Central memory CD8-positive, alpha-beta T cell (primary cell): ENCODE measurements around the gene FOXE1.
A peak's percentile ranks its signal among the peaks of the same experiment; 100 is the strongest.

Experiments
- ATAC-seq: fragments of 150-1000 bp; cut with Tn5 transposase; replicated peaks from 2 replicates; pipeline ENCODE4 v1.10.0; 2022; ENCODE audit warnings: mild to moderate bottlenecking, moderate FRiP score, moderate number of reproducible peaks; ENCODE audit not compliant: poor library complexity, severe bottlenecking; ENCODE audit errors: extremely low read depth
- DNase-seq, 2 donors: peaks; one replicate each; pipeline ENCODE4 v3.0.0; 2021; ENCODE audit warnings: low spot score in 2 of 2
- H3K27ac Mint-ChIP-seq: one replicate; pipeline ENCODE4 v1.8.0; 2022; ENCODE audit warnings: low read depth, mild to moderate bottlenecking, moderate library complexity, mixed read lengths
- H3K27me3 Mint-ChIP-seq: one replicate; pipeline ENCODE4 v1.8.0; 2022; ENCODE audit warnings: mixed read lengths
- H3K36me3 Mint-ChIP-seq: one replicate; pipeline ENCODE4 v1.8.0; 2022; ENCODE audit warnings: mild to moderate bottlenecking, moderate library complexity, mixed read lengths; ENCODE audit not compliant: insufficient read depth
- H3K4me1 Mint-ChIP-seq: one replicate; pipeline ENCODE4 v1.8.0; 2022; ENCODE audit warnings: mixed read lengths
- H3K4me3 Mint-ChIP-seq: one replicate; pipeline ENCODE4 v1.8.0; 2022; ENCODE audit warnings: mild to moderate bottlenecking, moderate library complexity, mixed read lengths
- H3K9me3 Mint-ChIP-seq: one replicate; pipeline ENCODE4 v1.8.0; 2022; ENCODE audit warnings: mixed read lengths

Gene FOXE1

GRCh38 chr9:97853056-97853843 is at the start of gene FOXE1:
Gene FOXE1 (plus strand): TSS chr9:97853226. CDS start chr9:97853915, 689 bp downstream.
- Mint-ChIP-seq H3K4me3 (peak within 1 kb of the TSS; percentile 86), H3K4me1 (peaks cover 14% of the 10 kb centered on the region), H3K36me3 (peaks cover 5% of the 10 kb centered on the region), H3K27ac (no peak within 1 kb of the TSS), H3K27me3 (peaks cover 93% of the 10 kb centered on the region), H3K9me3 (no peaks in the 10 kb centered on the region)
- ATAC-seq (no peak), DNase-seq (no peak)

- DNase-seq (no peak), ATAC-seq (no peak)
- Mint-ChIP-seq H3K36me3 (peaks cover 6% of the 10 kb centered on the region), H3K4me1 (peaks cover 12% of the 10 kb centered on the region), H3K4me3 (peak overlapping the region; percentile 85), H3K27me3 (peaks cover 27% of the 10 kb centered on the region), H3K9me3 (no peaks in the 10 kb centered on the region), H3K27ac (no peak overlapping the region)
These were observed 49.0 kb upstream of the FOXE1 start for GRCh38 chr9:97804059-97804365.

GRCh38 chr9:97806721-97807120 is 46.3 kb upstream of the FOXE1 start:
- no peaks in the 10 kb centered on the region for H3K9me3 Mint-ChIP-seq
- no peak overlapping the region for H3K27ac Mint-ChIP-seq
- ATAC-seq (no peak), DNase-seq (no peak)
- H3K4me1 Mint-ChIP-seq = peaks cover 12% of the 10 kb centered on the region
- H3K27me3 Mint-ChIP-seq = peaks cover 27% of the 10 kb centered on the region
- H3K4me3 Mint-ChIP-seq = no peak overlapping the region
- H3K36me3 Mint-ChIP-seq = peaks cover 6% of the 10 kb centered on the region

- Mint-ChIP-seq H3K27me3 (peaks cover 27% of the 10 kb centered on the region), H3K9me3 (no peaks in the 10 kb centered on the region), H3K4me1 (peaks cover 8% of the 10 kb centered on the region), H3K27ac (no peak overlapping the region), H3K4me3 (no peak overlapping the region), H3K36me3 (peaks cover 6% of the 10 kb centered on the region)
- no peak for DNase-seq
- no peak for ATAC-seq
These were observed 45.3 kb upstream of the FOXE1 start for GRCh38 chr9:97807681-97808080.

- no peaks in the 10 kb centered on the region for H3K9me3 Mint-ChIP-seq
- H3K4me1 Mint-ChIP-seq = peaks cover under 1% of the 10 kb centered on the region
- peaks cover 27% of the 10 kb centered on the region for H3K27me3 Mint-ChIP-seq
These were observed 44.6 kb upstream of the FOXE1 start for GRCh38 chr9:97808415-97808814.

GRCh38 chr9:97808972-97809371 is 44.1 kb upstream of the FOXE1 start:
- no peaks in the 10 kb centered on the region for H3K9me3 Mint-ChIP-seq
- no peak for ATAC-seq
- H3K4me3 Mint-ChIP-seq = no peak overlapping the region
- H3K27ac Mint-ChIP-seq = no peak overlapping the region
- H3K4me1 Mint-ChIP-seq = no peaks in the 10 kb centered on the region
- H3K27me3 Mint-ChIP-seq = peaks cover 27% of the 10 kb centered on the region
- no peak for DNase-seq
- peaks cover 2% of the 10 kb centered on the region for H3K36me3 Mint-ChIP-seq

More at GRCh38 chr9:97808415-97808814, 44.6 kb upstream of the FOXE1 start:
- Mint-ChIP-seq H3K4me3 (no peak overlapping the region), H3K36me3 (peaks cover 2% of the 10 kb centered on the region), H3K27ac (no peak overlapping the region)
- ATAC-seq (no peak), DNase-seq (no peak)

GRCh38 chr9:97809666-97810344 is 43.2 kb upstream of the FOXE1 start:
- H3K4me3 Mint-ChIP-seq = no peak overlapping the region
- ATAC-seq = no peak
- H3K4me1 Mint-ChIP-seq = no peaks in the 10 kb centered on the region
- H3K27me3 Mint-ChIP-seq = peaks cover 27% of the 10 kb centered on the region
- H3K36me3 Mint-ChIP-seq = no peaks in the 10 kb centered on the region
- no peak overlapping the region for H3K27ac Mint-ChIP-seq
- no peaks in the 10 kb centered on the region for H3K9me3 Mint-ChIP-seq
- DNase-seq = no peak

- DNase-seq = no peak
- Mint-ChIP-seq H3K9me3 (no peaks in the 10 kb centered on the region), H3K27me3 (peaks cover 11% of the 10 kb centered on the region), H3K4me3 (no peak overlapping the region), H3K36me3 (no peaks in the 10 kb centered on the region), H3K4me1 (no peaks in the 10 kb centered on the region), H3K27ac (no peak overlapping the region)
- ATAC-seq = no peak
These were observed 41.3 kb upstream of the FOXE1 start for GRCh38 chr9:97811533-97812246.

GRCh38 chr9:97812247-97812543 is 40.8 kb upstream of the FOXE1 start:
- Mint-ChIP-seq H3K27ac (no peak overlapping the region), H3K4me1 (no peaks in the 10 kb centered on the region), H3K27me3 (peaks cover 13% of the 10 kb centered on the region), H3K36me3 (no peaks in the 10 kb centered on the region), H3K4me3 (no peak overlapping the region), H3K9me3 (no peaks in the 10 kb centered on the region)
- no peak for DNase-seq
- no peak for ATAC-seq

- Mint-ChIP-seq H3K9me3 (no peaks in the 10 kb centered on the region), H3K27ac (no peak overlapping the region), H3K4me3 (no peak overlapping the region), H3K4me1 (no peaks in the 10 kb centered on the region), H3K27me3 (peaks cover 20% of the 10 kb centered on the region), H3K36me3 (no peaks in the 10 kb centered on the region)
- DNase-seq = no peak
- no peak for ATAC-seq
These were observed 40.0 kb upstream of the FOXE1 start for GRCh38 chr9:97813072-97813471.

- no peak for ATAC-seq
- Mint-ChIP-seq H3K4me3 (no peak overlapping the region), H3K27me3 (peaks cover 67% of the 10 kb centered on the region)
These were observed 33.3 kb upstream of the FOXE1 start for GRCh38 chr9:97819735-97820134.

GRCh38 chr9:97820373-97820772 is 32.7 kb upstream of the FOXE1 start:
- H3K27me3 Mint-ChIP-seq = peaks cover 73% of the 10 kb centered on the region
- ATAC-seq = no peak
- no peaks in the 10 kb centered on the region for H3K4me1 Mint-ChIP-seq
- H3K9me3 Mint-ChIP-seq = peaks cover 4% of the 10 kb centered on the region
- no peak overlapping the region for H3K4me3 Mint-ChIP-seq
- no peak for DNase-seq
- H3K36me3 Mint-ChIP-seq = no peaks in the 10 kb centered on the region
- H3K27ac Mint-ChIP-seq = no peak overlapping the region

More at GRCh38 chr9:97819735-97820134, 33.3 kb upstream of the FOXE1 start:
- Mint-ChIP-seq H3K36me3 (no peaks in the 10 kb centered on the region), H3K27ac (no peak overlapping the region), H3K9me3 (peaks cover 4% of the 10 kb centered on the region), H3K4me1 (no peaks in the 10 kb centered on the region)
- no peak for DNase-seq
